HepG2 (cell line): ENCODE results near the gene TMC4. TPM values are rescaled to one million over a fixed set of nuclear protein-coding genes. Genes with fewer than 3 reads are reported as not detected.

ENCODE experiments used
- ATF5 ChIP-seq: sonication (generic); formaldehyde crosslinking; IDR thresholded peaks from 2 replicates; pipeline ENCODE4 v1.4.0; 2020; ENCODE audit warnings: mild to moderate bottlenecking, low read depth, missing genetic modification reagents
- CTCF ChIP-seq: sonication (generic); formaldehyde crosslinking; IDR thresholded peaks from 2 replicates; pipeline ENCODE4 v1.5.0; 2020; ENCODE audit warnings: mild to moderate bottlenecking, missing genetic modification reagents, moderate library complexity
- DRAP1 ChIP-seq: IDR thresholded peaks from 2 replicates; pipeline ENCODE4 v1.6.1; 2016; ENCODE audit warnings: missing genetic modification reagents, missing compliant biosample characterization
- GTF3A ChIP-seq: sonication (generic); formaldehyde crosslinking; conservative IDR thresholded peaks from 2 replicates; pipeline ENCODE4 v1.4.0; 2020; ENCODE audit warnings: mild to moderate bottlenecking, missing genetic modification reagents
- HNRNPH1 ChIP-seq: fragments of 200-400 bp; formaldehyde crosslinking; optimal IDR thresholded peaks from 2 replicates; pipeline ENCODE3; 2017; ENCODE audit warnings: mild to moderate bottlenecking, low read depth, low read length
- IKZF5 ChIP-seq: IDR thresholded peaks from 2 replicates; pipeline ENCODE4 v1.6.1; 2018; ENCODE audit warnings: missing genetic modification reagents, mild to moderate bottlenecking, missing compliant biosample characterization
- KDM5B ChIP-seq: sonication (generic); formaldehyde crosslinking; IDR thresholded peaks from 2 replicates; pipeline ENCODE4 v1.4.0; 2020; ENCODE audit warnings: missing genetic modification reagents, mild to moderate bottlenecking, borderline replicate concordance
- KLF6 ChIP-seq: IDR thresholded peaks from 2 replicates; pipeline ENCODE4 v1.8.0; 2016; ENCODE audit warnings: missing biosample characterization, missing genetic modification reagents
- PLRG1 ChIP-seq: fragments of 450-650 bp; conservative IDR thresholded peaks from 2 replicates; pipeline ENCODE4 v1.6.1; 2016
- PRMT3 ChIP-seq: sonication (generic); formaldehyde crosslinking; IDR thresholded peaks from 2 replicates; pipeline ENCODE4 v1.8.1; 2022; ENCODE audit warnings: low read depth, mild to moderate bottlenecking, moderate library complexity, missing genetic modification reagents, borderline replicate concordance
- RCOR2 ChIP-seq: IDR thresholded peaks from 2 replicates; pipeline ENCODE4 v1.6.1; 2016; ENCODE audit warnings: missing biosample characterization, missing genetic modification reagents
- STAG1 ChIP-seq: sonication (generic); formaldehyde crosslinking; IDR thresholded peaks from 2 replicates; pipeline ENCODE4 v1.4.0; 2020; ENCODE audit warnings: missing genetic modification reagents
- TGIF2 ChIP-seq: IDR thresholded peaks from 2 replicates; pipeline ENCODE4 v1.6.1; 2016; ENCODE audit warnings: control low read depth, missing compliant biosample characterization
- ZFX ChIP-seq: sonication (generic); formaldehyde crosslinking; IDR thresholded peaks from 2 replicates; pipeline ENCODE4 v1.4.0; 2020; ENCODE audit warnings: mild to moderate bottlenecking, low read depth, missing genetic modification reagents, moderate library complexity
- ZMYM4 ChIP-seq: sonication (generic); formaldehyde crosslinking; IDR thresholded peaks from 2 replicates; pipeline ENCODE4 v1.8.1; 2023; ENCODE audit warnings: mild to moderate bottlenecking, missing genetic modification reagents
- ZNF121 ChIP-seq: sonication (generic); formaldehyde crosslinking; IDR thresholded peaks from 2 replicates; pipeline ENCODE4 v1.5.0; 2020; ENCODE audit warnings: mild to moderate bottlenecking, missing genetic modification reagents
- ZNF282 ChIP-seq: fragments of 450-650 bp; IDR thresholded peaks from 2 replicates; pipeline ENCODE4 v1.6.1; 2018; ENCODE audit not compliant: partially characterized antibody
- ZNF34 ChIP-seq: sonication (generic); formaldehyde crosslinking; IDR thresholded peaks from 2 replicates; pipeline ENCODE4 v1.4.0; 2020; ENCODE audit warnings: mild to moderate bottlenecking, missing genetic modification reagents, borderline replicate concordance
- ZNF770 ChIP-seq: sonication (generic); formaldehyde crosslinking; IDR thresholded peaks from 2 replicates; pipeline ENCODE4 v1.5.0; 2020; ENCODE audit warnings: mild to moderate bottlenecking, missing genetic modification reagents
- ZNF775 ChIP-seq: sonication (generic); formaldehyde crosslinking; IDR thresholded peaks from 2 replicates; pipeline ENCODE4 v1.4.0; 2020; ENCODE audit warnings: missing genetic modification reagents, mild to moderate bottlenecking, moderate library complexity, borderline replicate concordance
- ZNF780A ChIP-seq: sonication (generic); formaldehyde crosslinking; IDR thresholded peaks from 2 replicates; pipeline ENCODE4 v1.8.0; 2022; ENCODE audit warnings: mild to moderate bottlenecking, missing genetic modification reagents, moderate library complexity
- ZSCAN25 ChIP-seq: sonication (generic); formaldehyde crosslinking; IDR thresholded peaks from 2 replicates; pipeline ENCODE4 v1.8.0; 2022; ENCODE audit warnings: mild to moderate bottlenecking, missing genetic modification reagents
- polyA plus RNA-seq, 8 experiments: library from polyadenylated mRNA; depleted of rRNA in 3 of 8; stranded (reverse) in 7 of 8; unstranded in 1 of 8; fragments of >200 nt; fragmentation: Illumina TruSeq in 4 of 8; extraction: Trizol in 4 of 8; gene quantifications; 2 replicates each; pipeline versions ENCODE4 v1.2.1 to v1.2.3, GENCODE V29; 2011 to 2016; ENCODE audit warnings: low read depth in 4 of 8, missing spikeins in 1 of 8, mixed read lengths in 1 of 8; ENCODE audit not compliant: insufficient read depth in 1 of 8
- total RNA-seq, 5 experiments: library from RNA; depleted of rRNA; stranded (reverse); fragments of >200 nt; fragmentation: Illumina TruSeq; extraction: Trizol; gene quantifications; 2 replicates each; pipeline ENCODE4 v1.2.3, GENCODE V29; 2016; ENCODE audit warnings: low read depth in 1 of 5
- TF ChIP-seq, protein P1 (sequence below): sonication (generic); formaldehyde crosslinking; IDR thresholded peaks from 2 replicates; pipeline ENCODE4 v1.4.0; 2020; ENCODE audit warnings: mild to moderate bottlenecking, missing genetic modification reagents

TMC4 gene
- total and polyA plus RNA-seq, 2 of the 13 experiments (the other 11 are each of a cell fraction or from before 2014, with no cell fraction given), result 0.13 to 0.24 TPM

DNA sequence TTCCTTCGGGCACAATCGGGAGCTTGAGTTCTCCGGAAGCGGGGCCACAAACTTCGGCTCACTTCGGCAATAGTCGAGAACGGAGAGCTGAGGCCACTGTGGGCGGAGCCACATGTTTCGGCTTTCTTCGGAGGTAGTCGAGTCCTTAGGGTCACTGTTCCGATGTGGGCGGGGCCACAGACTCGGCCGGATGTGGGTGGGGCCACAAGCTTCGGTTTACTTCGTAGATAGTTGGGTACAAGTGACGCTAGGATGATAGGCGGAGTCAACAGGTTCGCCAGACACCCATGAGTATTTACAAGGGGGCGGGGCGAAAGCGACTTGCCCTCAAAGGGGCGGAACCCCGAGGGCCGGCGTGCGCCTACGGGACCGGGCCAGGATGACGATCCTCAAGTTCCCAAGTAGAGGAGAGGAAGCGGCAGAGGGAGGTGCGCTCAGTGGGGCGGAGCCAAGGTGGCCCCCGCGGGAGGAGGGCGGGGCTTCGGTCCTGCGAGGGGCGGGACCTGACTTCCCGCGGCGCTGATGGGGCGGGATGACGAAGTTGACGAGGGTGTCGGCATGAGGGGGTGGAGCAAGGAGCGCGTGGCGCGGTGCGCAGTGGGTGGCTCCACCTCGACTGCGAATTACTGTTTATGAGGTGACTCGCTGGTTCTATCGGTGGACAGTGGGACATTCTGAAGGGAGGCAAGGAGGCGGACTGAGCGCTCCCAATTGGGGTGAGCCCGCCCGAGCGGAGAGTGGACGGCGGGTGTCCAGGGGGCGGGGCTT is 17.0 kb upstream of the TMC4 start (continued):
- TF ChIP-seq, protein P1, sequence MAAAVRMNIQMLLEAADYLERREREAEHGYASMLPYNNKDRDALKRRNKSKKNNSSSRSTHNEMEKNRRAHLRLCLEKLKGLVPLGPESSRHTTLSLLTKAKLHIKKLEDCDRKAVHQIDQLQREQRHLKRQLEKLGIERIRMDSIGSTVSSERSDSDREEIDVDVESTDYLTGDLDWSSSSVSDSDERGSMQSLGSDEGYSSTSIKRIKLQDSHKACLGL, result peak; percentile 60
- no peak for TF ChIP-seq ZNF34 (CRISPR knock-in tag)
- TF ChIP-seq ZNF775 (CRISPR knock-in tag), result no peak
- no peak for TF ChIP-seq GTF3A (CRISPR knock-in tag)
- no peak for TF ChIP-seq KLF6 (CRISPR knock-in tag)
- TF ChIP-seq ZNF770 (CRISPR knock-in tag), result no peak
- peak; percentile 55 for TF ChIP-seq DRAP1 (CRISPR knock-in tag)
- TF ChIP-seq ZMYM4, result no peak
- no peak for TF ChIP-seq PLRG1
- TF ChIP-seq KDM5B (CRISPR knock-in tag), result 0 out of 2 replicates have a peak, but pooled peaks have one; percentile 64
- TF ChIP-seq HNRNPH1, result no peak
- no peak for TF ChIP-seq CTCF (CRISPR knock-in tag)
- no peak for TF ChIP-seq RCOR2 (CRISPR knock-in tag)
- TF ChIP-seq ZNF780A, result no peak
- TF ChIP-seq STAG1 (CRISPR knock-in tag), result no peak
- TF ChIP-seq TGIF2 (CRISPR knock-in tag), result no peak
- no peak for TF ChIP-seq ZNF282
- TF ChIP-seq ZNF121 (CRISPR knock-in tag), result no peak
- no peak for TF ChIP-seq ZFX (CRISPR knock-in tag)
- TF ChIP-seq PRMT3 (CRISPR knock-in tag), result no peak
- no peak for TF ChIP-seq ATF5
- TF ChIP-seq ZSCAN25 (CRISPR knock-in tag), result no peak
- no peak; the same call in 1 of the 2 replicates for TF ChIP-seq IKZF5 (CRISPR knock-in tag)
